Duodenal mucosa (tissue), 2 donors: Measurements from ENCODE around the gene KCNN3.

Source experiments
- H3K27ac ChIP-seq: one replicate; pipeline ENCODE4 v1.7.0; 2013; ENCODE audit warnings: low read depth, low read length
- H3K27me3 ChIP-seq, 2 donors: one replicate each; pipeline ENCODE4 v1.7.0; 2013; ENCODE audit warnings: low read length in 2 of 2, control low read depth in 1 of 2; ENCODE audit not compliant: insufficient read depth in 2 of 2, control insufficient read depth in 1 of 2
- H3K36me3 ChIP-seq, 2 donors: one replicate each; pipeline ENCODE4 v1.7.0; 2013; ENCODE audit warnings: low read length in 2 of 2, control low read depth in 1 of 2; ENCODE audit not compliant: insufficient read depth in 2 of 2, control insufficient read depth in 1 of 2
- H3K4me1 ChIP-seq, 2 donors: one replicate each; pipeline ENCODE4 v1.7.0; 2013; ENCODE audit warnings: low read length in 2 of 2, control low read depth in 1 of 2; ENCODE audit not compliant: insufficient read depth in 2 of 2, control insufficient read depth in 1 of 2
- H3K4me3 ChIP-seq, 2 donors: one replicate each; pipeline ENCODE4 v1.7.0; 2013; ENCODE audit warnings: low read length in 2 of 2, low read depth in 1 of 2
- H3K9ac ChIP-seq, 2 donors: one replicate each; pipeline ENCODE4 v1.7.0; 2013; ENCODE audit warnings: low read length in 2 of 2, low read depth in 1 of 2
- H3K9me3 ChIP-seq, 2 donors: one replicate each; pipeline ENCODE4 v1.7.0; 2013; ENCODE audit warnings: low read length in 2 of 2, control low read depth in 1 of 2; ENCODE audit not compliant: control insufficient read depth in 1 of 2

Gene KCNN3

GRCh38 chr1:154797175-154797574 lies 72.9 kb downstream of the KCNN3 start:
- Histone ChIP-seq H3K4me1 (peaks cover 0 to under 1% of the 10 kb centered on the region in 2 donors), H3K9me3 (no peaks in the 10 kb centered on the region), H3K4me3 (no peak overlapping the region), H3K27ac (no peak overlapping the region), H3K36me3 (no peaks in the 10 kb centered on the region), H3K9ac (no peak overlapping the region), H3K27me3 (peaks cover 0 to 10% of the 10 kb centered on the region in 2 donors)

DNA sequence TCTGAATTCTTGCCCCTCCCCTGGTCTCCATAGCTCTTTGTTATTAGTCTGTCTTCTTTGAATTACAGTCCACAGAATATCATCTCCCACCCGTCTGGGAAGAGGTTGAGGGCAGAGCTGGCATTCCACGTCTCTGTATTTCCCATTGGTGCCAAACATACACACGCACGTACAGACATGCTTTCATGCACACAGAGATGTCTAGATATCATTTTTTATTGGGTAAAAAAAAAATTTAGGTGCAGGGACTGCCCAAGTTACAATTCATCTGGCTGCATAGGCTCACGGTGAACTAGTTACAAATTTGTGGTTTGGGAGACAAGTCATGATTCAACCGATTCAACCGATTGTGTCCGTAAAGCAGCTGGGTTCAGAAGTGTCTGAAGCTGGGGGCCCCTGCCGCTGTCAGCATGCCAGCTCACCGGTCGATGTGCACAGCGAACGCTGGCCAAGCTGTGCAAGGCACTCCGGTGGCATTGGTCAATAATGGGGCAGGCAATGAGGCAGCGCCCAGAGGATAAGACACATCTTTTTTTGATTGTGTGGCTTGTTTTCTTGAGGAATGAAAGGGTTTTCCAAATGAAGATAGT lies 73.7 kb downstream of the KCNN3 start:
- Histone ChIP-seq H3K4me1 (peaks cover 0 to 4% of the 10 kb centered on the region in 2 donors), H3K9ac (no peak overlapping the region), H3K36me3 (no peaks in the 10 kb centered on the region), H3K4me3 (no peak overlapping the region), H3K27ac (no peak overlapping the region), H3K27me3 (peaks cover 0 to 12% of the 10 kb centered on the region in 2 donors), H3K9me3 (no peaks in the 10 kb centered on the region)

GRCh38 chr1:154794608-154795007 lies 75.5 kb downstream of the KCNN3 start:
- H3K27me3 ChIP-seq: peaks cover 0 to 12% of the 10 kb centered on the region in 2 donors
- no peaks in the 10 kb centered on the region for H3K36me3 ChIP-seq
- no peaks in the 10 kb centered on the region for H3K9me3 ChIP-seq
- no peak overlapping the region for H3K27ac ChIP-seq
- no peak overlapping the region for H3K9ac ChIP-seq
- no peak overlapping the region for H3K4me3 ChIP-seq
- peaks cover 0 to 4% of the 10 kb centered on the region in 2 donors for H3K4me1 ChIP-seq

- H3K27me3 ChIP-seq: peaks cover 0 to 12% of the 10 kb centered on the region in 2 donors
- H3K9me3 ChIP-seq: no peaks in the 10 kb centered on the region
- H3K4me3 ChIP-seq: no peak overlapping the region
- peaks cover 0 to 4% of the 10 kb centered on the region in 2 donors for H3K4me1 ChIP-seq
- H3K9ac ChIP-seq: no peak overlapping the region
- H3K27ac ChIP-seq: no peak overlapping the region
- H3K36me3 ChIP-seq: no peaks in the 10 kb centered on the region
Measured at GRCh38 chr1:154793685-154794084, 76.4 kb downstream of the KCNN3 start.

DNA sequence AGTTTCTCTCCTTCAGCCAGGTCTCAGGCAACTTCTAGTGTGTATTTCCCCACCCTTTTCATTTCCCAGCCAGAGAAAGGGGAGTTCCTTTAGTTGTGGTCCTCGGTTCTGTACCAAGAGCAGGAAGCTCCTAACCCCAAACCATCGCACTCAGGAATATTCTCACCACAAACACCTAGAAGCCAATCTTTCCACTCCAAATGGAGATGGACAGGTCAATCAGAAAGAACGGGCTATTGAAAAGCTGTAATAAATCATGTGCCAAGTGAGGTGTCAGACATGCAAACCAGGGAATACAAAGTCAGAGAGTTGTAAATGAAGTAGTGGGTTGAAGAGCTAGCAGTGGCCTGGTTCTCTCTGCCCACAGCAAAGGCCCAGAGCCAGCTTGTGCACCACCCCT lies 77.2 kb downstream of the KCNN3 start:
- H3K27ac ChIP-seq: no peak overlapping the region
- H3K9me3 ChIP-seq: no peaks in the 10 kb centered on the region
- peaks cover 0 to 12% of the 10 kb centered on the region in 2 donors for H3K27me3 ChIP-seq
- peaks cover 0 to 4% of the 10 kb centered on the region in 2 donors for H3K4me1 ChIP-seq
- no peak overlapping the region for H3K4me3 ChIP-seq
- H3K36me3 ChIP-seq: no peaks in the 10 kb centered on the region
- H3K9ac ChIP-seq: no peak overlapping the region

GRCh38 chr1:154791292-154792166 lies 78.6 kb downstream of the KCNN3 start:
- Histone ChIP-seq H3K4me3 (no peak overlapping the region), H3K27ac (no peak overlapping the region), H3K9ac (no peak overlapping the region)

GRCh38 chr1:154788886-154789285 lies 81.2 kb downstream of the KCNN3 start:
- Histone ChIP-seq H3K27me3 (peaks cover 0 to 6% of the 10 kb centered on the region in 2 donors), H3K27ac (no peak overlapping the region), H3K9ac (no peak overlapping the region), H3K36me3 (no peaks in the 10 kb centered on the region), H3K4me1 (peaks cover 5 to 9% of the 10 kb centered on the region in 2 donors), H3K9me3 (no peaks in the 10 kb centered on the region), H3K4me3 (no peak overlapping the region)

More at GRCh38 chr1:154791292-154792166, 78.6 kb downstream of the KCNN3 start:
- no peaks in the 10 kb centered on the region for H3K9me3 ChIP-seq
- H3K27me3 ChIP-seq: peaks cover 0 to 12% of the 10 kb centered on the region in 2 donors
- no peaks in the 10 kb centered on the region for H3K36me3 ChIP-seq
- H3K4me1 ChIP-seq: peaks cover 0 to 4% of the 10 kb centered on the region in 2 donors

DNA sequence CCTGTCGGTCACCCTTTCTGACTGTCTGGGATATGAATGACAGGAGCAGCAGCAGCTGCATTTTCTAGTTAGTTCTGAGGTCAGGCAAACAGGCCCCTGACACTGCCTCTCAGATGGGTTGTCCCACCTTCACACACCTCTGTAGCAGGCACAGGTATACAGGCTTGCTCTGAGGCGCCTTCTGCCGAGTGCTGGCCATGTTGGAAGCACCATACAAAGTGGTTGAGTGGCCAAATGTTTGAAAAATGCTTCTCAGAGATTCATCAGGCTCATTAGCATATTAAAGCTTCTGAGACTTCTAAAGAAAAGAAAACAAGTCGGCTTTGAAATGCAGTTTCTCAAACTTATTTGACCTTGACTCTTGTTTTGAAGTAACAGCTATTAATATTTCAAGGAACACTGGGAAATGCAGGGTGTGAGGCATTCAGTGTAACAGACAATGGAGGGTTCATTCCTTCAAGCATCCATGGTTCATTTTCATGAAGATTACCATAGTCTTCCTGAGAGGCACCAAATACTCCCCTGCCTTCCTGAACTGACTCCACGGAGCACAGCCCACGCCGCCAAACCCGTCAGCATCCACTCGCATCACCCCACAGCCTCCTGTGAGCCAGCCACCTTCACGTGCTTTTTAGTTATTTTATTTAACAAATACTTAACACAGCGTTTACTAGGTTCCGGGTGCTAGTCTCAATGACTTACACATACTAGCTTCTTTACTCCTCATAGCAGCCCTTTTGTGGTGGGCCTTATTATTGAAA lies 81.8 kb downstream of the KCNN3 start:
- no peak overlapping the region for H3K4me3 ChIP-seq
- peaks cover 5 to 9% of the 10 kb centered on the region in 2 donors for H3K4me1 ChIP-seq
- H3K9ac ChIP-seq: no peak overlapping the region
- no peaks in the 10 kb centered on the region for H3K9me3 ChIP-seq
- peaks cover 0 to 5% of the 10 kb centered on the region in 2 donors for H3K27me3 ChIP-seq
- H3K27ac ChIP-seq: no peak overlapping the region
- H3K36me3 ChIP-seq: no peaks in the 10 kb centered on the region

DNA sequence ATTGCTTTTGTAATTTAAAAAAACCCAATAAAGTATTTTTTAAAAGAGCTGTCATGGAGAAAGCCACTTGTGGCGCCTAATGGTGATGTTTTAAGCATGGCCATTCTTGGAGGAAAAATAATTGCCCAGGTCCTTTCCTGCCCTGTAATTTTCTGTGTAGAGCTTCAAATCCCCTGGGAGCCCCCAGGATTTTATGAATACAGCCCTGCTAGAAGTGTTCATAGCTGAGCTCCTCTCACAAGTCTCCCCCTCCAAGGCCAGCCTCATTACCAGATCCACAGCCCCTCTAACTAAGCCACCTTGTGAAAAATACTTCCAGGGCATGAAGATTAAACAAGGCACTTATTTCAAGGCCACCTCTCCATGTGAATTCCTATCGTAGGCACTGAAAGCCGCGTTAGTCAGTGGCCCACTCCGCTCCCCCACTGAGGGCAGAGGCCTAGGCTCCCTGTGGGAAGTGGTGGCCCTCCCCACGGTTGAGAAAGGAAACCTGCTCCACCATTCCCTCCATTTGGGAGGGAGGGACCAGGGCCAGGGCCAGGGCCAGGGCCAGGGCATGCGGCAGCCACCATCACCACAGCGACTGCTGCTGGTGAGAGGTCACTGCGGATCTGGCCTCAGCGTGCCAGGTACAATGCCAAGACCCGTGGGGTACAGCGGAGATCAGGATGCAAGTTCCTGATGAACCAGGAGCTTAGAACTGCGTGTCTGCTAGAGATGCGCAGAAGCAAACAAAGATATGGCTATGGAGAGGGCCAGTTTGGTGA lies 83.1 kb downstream of the KCNN3 start:
- no peak overlapping the region for H3K27ac ChIP-seq

More for the DNA sequence above, 83.1 kb downstream of the KCNN3 start:
- Histone ChIP-seq H3K4me1 (peaks cover 5 to 7% of the 10 kb centered on the region in 2 donors), H3K36me3 (no peaks in the 10 kb centered on the region), H3K27me3 (peaks cover 0 to under 1% of the 10 kb centered on the region in 2 donors), H3K9ac (no peak overlapping the region), H3K4me3 (no peak overlapping the region), H3K9me3 (no peaks in the 10 kb centered on the region)
